GM12891 (cell line): ENCODE data around the gene CABP2.

Experiments used
- DNase-seq: peaks from one replicate; pipeline ENCODE4 v3.0.0; 2011; ENCODE audit warnings: low spot score; ENCODE audit not compliant: insufficient read length
- FAIRE-seq: peaks from 2 replicates; lab custom pipeline; 2011; peaks lifted over from hg19 to GRCh38; lab: Jason Lieb, UNC
- PAX5 ChIP-seq: IDR thresholded peaks from 2 replicates; pipeline ENCODE4 v1.6.1; 2011; ENCODE audit warnings: low read length, moderate library complexity, mild to moderate bottlenecking; ENCODE audit not compliant: insufficient read depth, severe bottlenecking
- POLR2A ChIP-seq: IDR thresholded peaks from 2 replicates; pipeline ENCODE4 v1.6.1; 2011; ENCODE audit warnings: low read depth, low read length, control low read depth
- POLR2AphosphoS5 ChIP-seq: IDR thresholded peaks from 2 replicates; pipeline ENCODE4 v1.6.1; 2011; ENCODE audit warnings: low read depth, low read length, control low read depth
- POU2F2 ChIP-seq: IDR thresholded peaks from 2 replicates; pipeline ENCODE4 v1.6.1; 2011; ENCODE audit warnings: low read depth, mild to moderate bottlenecking, control low read depth, low read length, moderate library complexity
- SPI1 ChIP-seq: IDR thresholded peaks from 2 replicates; pipeline ENCODE4 v1.6.1; 2011; ENCODE audit warnings: low read depth, low read length, control low read depth
- TAF1 ChIP-seq: IDR thresholded peaks from 2 replicates; pipeline ENCODE4 v1.6.1; 2011; ENCODE audit warnings: low read depth, low read length, control low read depth

CABP2 gene

DNA sequence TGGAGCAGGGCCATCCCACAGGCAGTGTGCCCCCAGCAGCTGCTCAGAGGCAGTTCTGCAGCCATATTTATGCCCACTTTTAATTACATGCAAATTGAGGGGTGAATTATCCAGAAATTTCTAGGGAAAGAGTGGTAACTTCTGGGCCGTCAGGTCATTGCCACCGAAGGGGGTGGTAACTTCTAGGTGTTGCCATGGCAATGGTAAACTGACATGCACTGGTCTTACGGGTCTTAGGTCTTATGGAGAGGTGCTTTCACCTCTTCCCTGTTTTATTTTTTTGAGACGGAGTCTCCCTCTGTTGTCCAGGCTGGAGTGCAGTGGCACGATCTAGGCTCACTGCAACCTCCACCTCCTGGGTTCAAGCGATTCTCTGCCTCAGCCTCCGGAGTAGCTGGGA is 50.4 kb downstream of the CABP2 start:
- FAIRE-seq = no peak
- TF ChIP-seq POU2F2 (no peak), PAX5 (no peak), POLR2AphosphoS5 (no peak), TAF1 (no peak), POLR2A (no peak), SPI1 (no peak)
- no peak for DNase-seq

- FAIRE-seq (peak; percentile 66), DNase-seq (no peak)
- peak; percentile 72 for TF ChIP-seq SPI1
- TF ChIP-seq TAF1 = no peak
- TF ChIP-seq POU2F2 = no peak
- TF ChIP-seq POLR2AphosphoS5 = no peak
- no peak for TF ChIP-seq POLR2A
- TF ChIP-seq PAX5 = no peak
Measured at GRCh38 chr11:67470337-67471002, 52.8 kb downstream of the CABP2 start.

DNA sequence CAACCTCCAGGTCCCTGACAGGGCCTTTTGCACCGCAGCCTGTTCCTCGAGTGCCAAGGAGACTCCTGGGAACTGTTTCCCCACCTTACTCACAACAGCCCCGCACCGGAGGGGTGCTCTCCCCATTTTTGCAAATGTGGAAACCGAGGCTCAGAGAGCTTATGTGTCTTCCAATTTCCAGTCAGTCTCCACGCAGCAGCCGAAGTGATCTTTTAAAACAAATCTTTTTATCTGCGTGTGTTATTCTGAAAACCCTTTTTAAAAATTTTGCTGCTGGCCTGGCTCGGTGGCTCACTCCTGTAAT is 53.8 kb downstream of the CABP2 start:
- FAIRE-seq (no peak), DNase-seq (no peak)
- TF ChIP-seq PAX5 (no peak), SPI1 (no peak), POLR2A (no peak), TAF1 (no peak), POLR2AphosphoS5 (no peak), POU2F2 (no peak)
